HCT116 (cell line): ENCODE data around the gene TSKU. TPM values are rescaled to one million over a fixed set of nuclear protein-coding genes. Genes with fewer than 3 reads are reported as not detected.

Source experiments
- ATAC-seq: fragments of 200-7000 bp; cut with Tn5 transposase; 2 replicates; pipeline ENCODE4 v1.9.1; 2020; ENCODE audit warnings: mild to moderate bottlenecking, moderate library complexity
- BruUV-seq: library from RNA; stranded (reverse); fragments of 400-500 nt; replicated peaks from 2 replicates; lab custom pipeline; 2021; lab: Mats Ljungman, UMichigan
- CTCF ChIA-PET: fragments of 300-600 bp; sonication (Branson Sonifier 250); formaldehyde crosslinking; loops from one replicate; lab custom pipeline; 2021; ENCODE audit warnings: antibody characterized with exemption; lab: Charles Lee
- POLR2A ChIA-PET: fragments of 300-600, 350-600 bp; sonication (Branson Sonifier 250); formaldehyde crosslinking; loops from one replicate; lab custom pipeline; 2021; ENCODE audit warnings: antibody characterized with exemption; lab: Charles Lee
- RAD21 ChIA-PET, 2 experiments: fragments of 300-600 bp; sonication (Branson Sonifier 250); formaldehyde crosslinking; loops; one replicate each; lab custom pipeline; 2023; ENCODE audit warnings: low total read pairs in 2 of 2; ENCODE audit not compliant: uncharacterized antibody in 2 of 2, unreplicated experiment in 2 of 2, low non-redundant PET in 1 of 2; lab: Charles Lee
- DNase-seq: peaks from one replicate; pipeline ENCODE4 v3.0.0-alpha.2; 2010; ENCODE audit warnings: low read depth, low spot score
- H2AFZ ChIP-seq: fragments of 200-600 bp; shearing (Covaris generic), sonication (generic); 2 replicates; pipeline ENCODE4 v1.6.1; 2017; ENCODE audit warnings: low read depth, mixed run types, mixed read lengths, antibody characterized with exemption, low read length; ENCODE audit not compliant: poor library complexity, severe bottlenecking
- H3K27ac ChIP-seq: 2 replicates; pipeline ENCODE4 v1.5.1; 2012; ENCODE audit warnings: low read depth, low read length
- H3K27me3 ChIP-seq: fragments of 200-600 bp; sonication (generic); 2 replicates; pipeline ENCODE4 v1.6.1; 2016; ENCODE audit warnings: mixed run types, low read length, mixed read lengths; ENCODE audit not compliant: insufficient read depth
- H3K36me3 ChIP-seq, 2 experiments: fragments of 200-500 bp in 1 of 2; fragments of 200-600 bp in 1 of 2; sonication (Bioruptor generic) in 1 of 2; sonication (generic) in 1 of 2; 2 replicates each; pipeline versions ENCODE4 v1.5.1 to v1.6.1; 2014 to 2016; ENCODE audit warnings: low read length in 2 of 2, inconsistent platforms in 1 of 2, mixed read lengths in 1 of 2, mixed run types in 1 of 2; ENCODE audit not compliant: insufficient read depth in 2 of 2, control insufficient read depth in 1 of 2
- H3K4me1 ChIP-seq, 2 experiments: fragments of 200-600 bp in 1 of 2; sonication (generic) in 1 of 2; 2 replicates each; pipeline versions ENCODE4 v1.5.1 to v1.6.1; 2012 to 2017; ENCODE audit warnings: low read length in 2 of 2, inconsistent platforms in 1 of 2, mild to moderate bottlenecking in 1 of 2, mixed read lengths in 1 of 2, mixed run types in 1 of 2, moderate library complexity in 1 of 2; ENCODE audit not compliant: insufficient read depth in 2 of 2, control insufficient read depth in 1 of 2
- H3K4me2 ChIP-seq: fragments of 200-600 bp; sonication (generic); 2 replicates; pipeline ENCODE4 v1.6.1; 2017; ENCODE audit warnings: mixed run types, low read length, mixed read lengths
- H3K4me3 ChIP-seq, 2 experiments: fragments of 200-600 bp in 1 of 2; sonication (generic) in 1 of 2; replicated peaks in 1 of 2; 2 replicates each; pipeline ENCODE4 v1.5.1; 2011 to 2016; ENCODE audit warnings: low read length in 2 of 2, control low read depth in 1 of 2, low read depth in 1 of 2, mild to moderate bottlenecking in 1 of 2, mixed read lengths in 1 of 2, mixed run types in 1 of 2
- H3K79me2 ChIP-seq: fragments of 200-600 bp; sonication (generic); 2 replicates; pipeline ENCODE4 v1.6.1; 2017; ENCODE audit warnings: mild to moderate bottlenecking, mixed run types, low read length, moderate library complexity, mixed read lengths; ENCODE audit not compliant: insufficient read depth
- H3K9ac ChIP-seq: fragments of 200-600 bp; sonication (generic); 2 replicates; pipeline ENCODE4 v1.6.1; 2016; ENCODE audit warnings: low read length, mixed read lengths
- H3K9me2 ChIP-seq: fragments of 200-600 bp; sonication (generic), shearing (Covaris generic); 2 replicates; pipeline ENCODE4 v1.6.1; 2017; ENCODE audit warnings: mixed run types, mild to moderate bottlenecking, moderate library complexity; ENCODE audit not compliant: insufficient read depth
- H3K9me3 ChIP-seq, 2 experiments: fragments of 200-500 bp in 1 of 2; fragments of 200-600 bp in 1 of 2; sonication (Bioruptor generic) in 1 of 2; sonication (generic) in 1 of 2; 2 replicates each; pipeline ENCODE4 v1.6.1; 2014 to 2017; ENCODE audit warnings: low read length in 2 of 2, mixed read lengths in 2 of 2, inconsistent platforms in 1 of 2, low read depth in 1 of 2, mild to moderate bottlenecking in 1 of 2, mixed run types in 1 of 2, moderate library complexity in 1 of 2; ENCODE audit not compliant: control insufficient read depth in 1 of 2, insufficient read depth in 1 of 2
- H4K20me1 ChIP-seq: fragments of 200-600 bp; sonication (generic), shearing (Covaris generic); 2 replicates; pipeline ENCODE4 v1.6.1; 2017; ENCODE audit warnings: mixed run types, mild to moderate bottlenecking, moderate library complexity; ENCODE audit not compliant: insufficient read depth
- ATF3 ChIP-seq: IDR thresholded peaks from 2 replicates; pipeline ENCODE4 v1.6.1; 2012
- CBX3 ChIP-seq: IDR thresholded peaks from 2 replicates; pipeline ENCODE4 v1.6.1; 2012; ENCODE audit warnings: low read depth
- CTCF ChIP-seq, 3 experiments: fragments of 200-600 bp in 1 of 3; sonication (generic) in 1 of 3; IDR thresholded peaks in 2 of 3; conservative IDR thresholded peaks in 1 of 3; 2 replicates each; pipeline ENCODE4 v1.5.1; 2012 to 2017; ENCODE audit warnings: low read depth in 2 of 3, low read length in 2 of 3, antibody characterized with exemption in 1 of 3, borderline replicate concordance in 1 of 3, control low read depth in 1 of 3, mild to moderate bottlenecking in 1 of 3, mixed read lengths in 1 of 3, mixed run types in 1 of 3, moderate library complexity in 1 of 3; ENCODE audit not compliant: insufficient read depth in 1 of 3
- POLR2A ChIP-seq: IDR thresholded peaks from 2 replicates; pipeline ENCODE4 v1.7.0; 2011; ENCODE audit warnings: borderline replicate concordance; ENCODE audit not compliant: insufficient read depth, insufficient read length; ENCODE audit errors: extremely low read depth
- RAD21 ChIP-seq: IDR thresholded peaks from 2 replicates; pipeline ENCODE4 v1.6.1; 2012; ENCODE audit warnings: low read depth, mild to moderate bottlenecking
- YY1 ChIP-seq: IDR thresholded peaks from 2 replicates; pipeline ENCODE4 v1.6.1; 2011; ENCODE audit warnings: low read length, low read depth, moderate library complexity, mild to moderate bottlenecking; ENCODE audit not compliant: insufficient replicate concordance; ENCODE audit errors: extremely low read depth
- ZFX ChIP-seq: fragments of 450-650 bp; IDR thresholded peaks from 2 replicates; pipeline ENCODE4 v1.6.1; 2017
- intact Hi-C: fragments of 100-400 bp; cut with micrococcal nuclease; formaldehyde crosslinking; loops from 2 replicates; pipeline ENCODE4 v1.10.0; 2022
- total RNA-seq: library from RNA; stranded (reverse); gene quantifications from one replicate; pipeline ENCODE4 v1.2.1, GENCODE V29; 2021; ENCODE audit not compliant: unreplicated experiment

TSKU gene
- total RNA-seq, 1 experiment from 2014 or later: 21.9 TPM

- TF ChIP-seq ZFX (no peak), CTCF (IDR thresholded peaks at IDR 0.05 in 2 of 3, conservative IDR thresholded peaks at IDR 0.05 in 1 of 3; ENCODE audit: borderline replicate concordance in 1 of 3, insufficient read depth in 1 of 3, low read depth in 2 of 3, low read length in 2 of 3) (peak; percentile 51 to 92 (median 73)), POLR2A (no peak), YY1 (peak; percentile 34), ATF3 (no peak), CBX3 (peak; percentile 34; the same call in 1 of the 2 replicates), RAD21 (peak; percentile 85)
- TF ChIP-seq, all 23 proteins: peak for 4
- Histone ChIP-seq H3K27ac (no peak overlapping the region), H3K9ac (no peak overlapping the region), H3K4me3 (no peak overlapping the region), H3K9me3 (peaks cover 0 to 9% of the 10 kb centered on the region in 2 experiments; a peak in 2 of 4 replicates), H3K27me3 (no peaks in the 10 kb centered on the region), H3K9me2 (no peaks in the 10 kb centered on the region), H3K4me1 (peaks cover 0 to 3% of the 10 kb centered on the region in 2 experiments; a peak in 2 of 4 replicates), H3K79me2 (no peaks in the 10 kb centered on the region), H3K4me2 (no peak overlapping the region; the same call in 1 of the 2 replicates), H3K36me3 (no peaks in the 10 kb centered on the region), H4K20me1 (no peaks in the 10 kb centered on the region), H2AFZ (no peak overlapping the region)
- ChIA-PET CTCF (interaction anchor here (1.0 to 3.0 kb wide), 4 partner anchors 12 to 237 kb away, joined by 3 to 45 read pairs (median 10); no protein-coding TSS in a partner anchor), RAD21 (interaction anchor here (0.6 to 1.3 kb wide), 4 partner anchors 14 to 237 kb away, joined by 3 to 6 read pairs (median 4); no protein-coding TSS in a partner anchor), POLR2A (no interaction called here)
- ATAC-seq (peak; percentile 49), DNase-seq (peak; percentile 15)
- intact Hi-C loops: loop anchor here (1.0 to 5.0 kb wide), 2 partner anchors 222 to 236 kb away; partner anchors contain the start of gene B3GNT6
- BruUV-seq: no TSS peak
These were observed 27.1 kb downstream of the TSKU start for GRCh38 chr11:76810151-76810853.
